T follicular helper cell (primary cell): Measurements from ENCODE around the gene PCSK2.

Experiments
- DNase-seq: peaks from one replicate; pipeline ENCODE4 v3.0.0-alpha.2; 2020; ENCODE audit warnings: low read depth

Gene PCSK2

DNA sequence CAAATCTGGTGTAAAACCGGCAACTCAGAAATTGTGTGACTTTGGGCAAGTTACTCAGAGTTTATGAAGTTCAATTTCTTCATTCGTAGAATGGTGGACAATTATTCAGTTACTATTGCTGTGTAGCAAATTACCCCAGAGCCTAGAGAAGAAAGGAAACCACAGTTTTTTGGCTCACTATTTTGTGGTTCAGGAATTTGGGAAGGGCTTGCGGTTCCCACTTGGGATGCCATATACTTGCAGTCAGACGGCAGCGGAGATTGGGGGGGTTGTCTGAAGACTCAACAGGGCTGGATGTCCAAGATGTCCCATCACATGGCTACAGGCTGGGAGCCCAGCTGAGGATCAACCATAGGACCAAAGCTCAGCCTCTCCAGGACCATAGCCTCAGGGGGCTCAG lies 108.1 kb downstream of the PCSK2 start:
- DNase-seq: no peak

DNA sequence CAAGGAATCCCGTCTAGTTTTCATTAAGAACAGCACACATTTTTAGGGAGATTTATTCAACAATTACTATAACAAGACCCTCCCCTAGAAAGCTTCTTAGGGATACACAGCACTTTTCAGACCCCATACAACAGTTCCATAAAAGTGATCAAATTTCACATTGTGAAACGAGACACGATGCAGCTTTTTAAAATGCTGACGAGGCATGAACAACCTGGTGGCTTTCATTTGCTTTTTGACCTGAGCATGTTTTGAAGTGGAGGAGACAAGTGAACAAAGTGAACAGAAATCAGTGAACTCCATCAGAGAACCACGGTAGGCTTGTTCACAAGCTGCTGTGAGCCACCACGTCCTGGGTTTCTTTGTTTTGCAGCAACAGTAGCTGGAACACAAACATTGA lies 112.2 kb downstream of the PCSK2 start:
- DNase-seq: no peak

DNA sequence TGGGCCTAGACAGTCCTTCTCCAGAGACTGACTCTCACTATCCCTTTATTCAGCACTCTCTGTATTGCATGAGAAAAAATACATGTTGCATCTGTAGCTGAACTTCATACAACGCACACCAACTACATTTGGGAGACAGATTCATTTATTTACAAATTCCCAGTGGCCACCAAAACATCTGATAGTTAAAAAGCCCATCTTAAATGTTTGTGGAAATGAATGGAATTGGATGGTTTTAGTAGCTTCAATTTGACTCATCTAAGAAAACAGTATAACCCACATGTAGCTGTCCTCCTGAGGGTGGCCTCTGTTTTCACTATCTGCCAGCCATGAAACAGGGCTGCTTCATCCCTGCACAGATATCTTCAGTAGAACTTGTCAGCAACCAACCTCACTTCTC lies 116.3 kb downstream of the PCSK2 start:
- DNase-seq: no peak

DNA sequence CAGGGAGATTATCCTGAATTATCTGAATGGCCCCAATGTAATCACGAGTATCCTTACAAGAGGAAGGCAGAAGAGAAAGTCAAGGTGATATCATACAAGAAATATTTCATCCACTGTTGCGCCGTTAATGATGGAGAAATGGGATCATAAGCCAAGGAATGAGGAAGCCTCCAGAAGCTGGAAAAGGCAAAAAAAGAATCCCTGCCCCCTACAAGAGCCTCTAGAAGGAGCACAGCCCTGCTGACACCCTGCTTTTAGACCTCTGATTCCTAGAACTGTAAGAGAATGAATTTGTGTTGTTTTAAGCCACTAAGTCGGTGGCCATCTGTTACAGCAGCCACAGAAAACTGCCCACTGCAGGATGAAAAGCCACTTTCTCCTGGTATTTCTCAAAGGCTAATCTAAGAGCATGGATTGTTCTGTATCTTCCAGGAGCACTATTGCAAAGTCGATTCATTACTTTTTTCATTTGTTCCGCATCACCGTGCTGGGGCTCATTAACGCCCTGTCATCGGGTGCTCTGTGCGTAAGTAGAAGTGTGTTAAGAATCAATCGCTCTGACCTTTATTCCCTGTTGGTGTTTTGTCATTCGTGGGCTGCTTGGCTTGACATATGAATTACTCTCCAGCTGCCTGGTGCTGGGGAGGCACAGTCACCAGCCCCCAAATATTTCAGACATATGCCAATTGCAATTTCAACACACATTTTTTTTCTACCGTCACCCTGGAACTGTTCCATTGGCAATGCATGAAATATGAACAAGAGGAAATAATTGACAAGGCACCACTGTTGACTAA lies 117.0 kb downstream of the PCSK2 start:
- DNase-seq: no peak

DNA sequence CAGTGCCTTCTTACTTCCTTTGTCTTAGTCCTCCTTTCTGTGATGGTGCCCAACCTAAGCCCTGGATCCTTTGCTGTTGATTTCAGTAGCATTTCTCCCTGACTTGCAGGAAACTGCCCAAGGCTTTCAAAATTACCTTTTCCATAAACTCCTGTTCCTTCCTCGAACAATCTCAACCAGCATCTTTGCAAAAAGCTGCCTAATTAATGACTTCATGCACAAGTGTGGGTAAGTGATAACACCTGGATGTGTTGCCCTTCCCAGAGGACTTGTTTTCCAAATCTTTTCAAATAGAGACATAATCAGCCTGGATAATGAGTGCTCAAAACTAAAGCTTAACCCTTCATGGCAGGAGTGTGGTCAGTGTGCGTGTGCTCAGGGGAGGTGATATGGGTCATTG lies 118.0 kb downstream of the PCSK2 start:
- no peak for DNase-seq

DNA sequence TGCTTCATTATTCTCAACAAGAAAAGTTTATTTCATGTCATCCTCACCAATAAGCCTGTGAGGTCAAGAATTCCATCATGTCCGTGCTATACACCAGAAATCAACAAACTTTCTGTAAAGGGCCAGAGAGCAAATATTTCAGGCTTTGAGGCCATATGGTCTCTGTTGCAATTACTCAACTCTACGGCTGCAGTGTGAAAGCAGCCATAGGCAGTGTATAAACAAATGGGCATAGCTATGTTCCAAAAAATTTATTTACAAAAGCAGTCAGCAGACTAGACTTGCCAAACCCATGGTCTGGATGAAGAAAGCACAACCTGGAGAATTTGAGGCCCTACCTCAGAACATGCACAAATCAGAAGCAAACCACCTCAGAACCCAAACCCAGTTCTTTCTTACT lies 118.5 kb downstream of the PCSK2 start:
- no peak for DNase-seq

DNA sequence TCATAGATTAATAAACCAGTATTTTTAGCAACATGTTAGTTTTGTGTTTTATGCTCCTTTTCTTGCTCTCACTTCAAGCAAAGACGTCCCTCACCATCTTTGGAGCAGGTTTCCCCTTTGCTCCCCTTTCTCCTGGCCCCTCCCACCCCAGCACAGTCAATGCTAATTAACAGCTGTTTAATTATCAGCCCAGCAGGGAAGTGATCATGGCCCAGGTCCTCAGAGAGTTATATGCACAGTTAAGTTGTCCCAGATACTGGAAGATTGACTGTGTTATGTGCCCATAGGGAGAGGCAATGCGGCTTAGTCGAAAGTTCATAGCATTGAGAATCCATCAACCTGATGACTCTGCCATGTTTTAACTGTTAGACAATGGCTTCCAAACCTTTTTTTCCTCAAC lies 123.5 kb downstream of the PCSK2 start:
- DNase-seq: no peak

DNA sequence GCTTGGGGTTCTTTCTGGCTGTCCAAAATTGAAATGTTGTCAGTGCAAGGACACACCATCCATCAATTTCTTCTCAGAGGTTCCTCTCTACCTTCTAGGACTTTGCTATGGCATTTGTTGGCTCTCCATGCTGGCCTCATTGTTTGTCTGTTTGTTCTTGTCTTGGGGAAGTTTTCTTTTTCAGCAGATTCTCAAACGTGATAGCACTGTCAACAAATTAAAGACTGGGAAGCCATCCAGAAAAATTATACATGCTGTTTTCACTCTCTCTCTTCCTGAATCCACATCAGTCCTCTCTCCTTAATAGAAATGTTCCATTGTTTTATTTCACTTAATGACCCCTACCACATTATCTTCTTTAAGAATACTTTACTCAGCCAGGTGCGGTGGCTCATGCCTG lies 130.4 kb downstream of the PCSK2 start:
- no peak for DNase-seq

DNA sequence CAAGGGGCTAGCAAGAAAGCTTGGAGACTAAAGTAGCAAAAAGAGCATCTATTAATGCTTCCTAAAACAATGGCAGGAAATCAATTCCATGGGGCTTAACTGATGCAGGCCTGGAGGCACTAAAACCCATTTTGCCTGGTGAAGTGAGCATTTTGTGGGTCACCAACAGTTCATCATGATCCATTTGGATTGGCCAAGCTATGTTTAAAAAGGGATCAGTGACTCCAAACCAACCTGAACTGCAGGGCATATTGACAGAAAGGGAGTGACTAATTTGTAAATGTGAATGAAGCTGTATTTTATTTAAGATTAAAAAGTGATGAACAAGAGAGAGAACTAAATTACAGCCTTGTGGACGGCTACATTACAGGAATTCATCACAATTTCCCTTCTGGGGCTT lies 132.0 kb downstream of the PCSK2 start:
- DNase-seq: no peak

DNA sequence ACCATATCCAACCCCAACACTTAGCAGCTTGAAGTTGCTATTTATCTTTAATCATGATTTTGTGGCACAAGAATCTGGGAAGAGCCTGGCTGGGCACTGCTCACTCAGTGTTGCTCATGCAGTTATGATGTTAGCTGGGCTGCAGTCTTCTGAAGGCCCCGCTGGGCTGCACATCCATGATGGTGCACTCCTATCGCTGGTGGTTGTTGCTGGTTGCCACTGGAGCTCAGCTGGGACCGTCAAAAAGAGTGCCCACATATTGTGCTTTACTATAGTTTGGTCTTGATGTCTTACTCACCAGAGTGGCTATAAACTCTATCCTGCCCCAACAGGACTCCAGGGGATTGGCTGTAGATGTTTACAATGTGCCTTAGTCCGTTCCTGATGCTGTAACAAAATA lies 137.8 kb downstream of the PCSK2 start:
- DNase-seq: no peak

DNA sequence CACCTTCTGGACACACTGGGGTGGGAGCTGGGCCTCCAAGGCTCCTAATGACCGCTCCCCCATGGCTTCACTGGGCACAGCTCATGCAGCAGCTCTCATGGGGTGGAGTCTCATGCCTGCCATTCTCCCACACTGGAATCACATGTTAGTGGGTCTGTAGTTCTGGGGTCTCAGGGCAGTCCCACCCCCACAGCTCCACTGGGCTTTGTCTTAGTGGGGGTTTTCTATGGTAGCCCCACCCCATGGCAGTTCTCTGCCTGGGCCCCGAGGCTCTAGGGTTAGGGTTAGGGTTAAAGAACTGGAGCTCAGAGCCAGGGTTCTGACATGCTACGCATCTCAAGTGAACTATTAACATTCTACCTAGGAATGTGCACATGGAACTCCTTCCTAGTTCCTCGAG lies 139.0 kb downstream of the PCSK2 start:
- DNase-seq: no peak

DNA sequence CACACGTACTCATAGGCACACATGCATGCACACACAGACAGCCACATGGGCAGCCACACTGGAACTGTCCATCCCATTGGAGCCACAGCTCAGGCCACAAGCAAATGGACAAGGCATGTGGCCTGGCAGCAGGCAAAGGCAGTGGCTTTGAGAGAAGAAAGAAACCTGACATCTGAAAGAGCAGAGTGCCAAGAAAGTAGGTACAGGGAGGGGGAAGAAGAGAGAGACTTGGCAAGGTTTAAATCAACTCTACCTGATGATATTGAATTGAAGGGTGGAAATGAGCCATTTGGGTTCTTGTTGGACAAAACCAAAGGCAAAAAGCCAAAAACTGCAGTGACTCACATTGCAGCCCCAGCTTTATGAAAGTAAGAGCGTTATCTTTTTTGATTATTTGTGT lies 142.7 kb downstream of the PCSK2 start:
- no peak for DNase-seq

DNA sequence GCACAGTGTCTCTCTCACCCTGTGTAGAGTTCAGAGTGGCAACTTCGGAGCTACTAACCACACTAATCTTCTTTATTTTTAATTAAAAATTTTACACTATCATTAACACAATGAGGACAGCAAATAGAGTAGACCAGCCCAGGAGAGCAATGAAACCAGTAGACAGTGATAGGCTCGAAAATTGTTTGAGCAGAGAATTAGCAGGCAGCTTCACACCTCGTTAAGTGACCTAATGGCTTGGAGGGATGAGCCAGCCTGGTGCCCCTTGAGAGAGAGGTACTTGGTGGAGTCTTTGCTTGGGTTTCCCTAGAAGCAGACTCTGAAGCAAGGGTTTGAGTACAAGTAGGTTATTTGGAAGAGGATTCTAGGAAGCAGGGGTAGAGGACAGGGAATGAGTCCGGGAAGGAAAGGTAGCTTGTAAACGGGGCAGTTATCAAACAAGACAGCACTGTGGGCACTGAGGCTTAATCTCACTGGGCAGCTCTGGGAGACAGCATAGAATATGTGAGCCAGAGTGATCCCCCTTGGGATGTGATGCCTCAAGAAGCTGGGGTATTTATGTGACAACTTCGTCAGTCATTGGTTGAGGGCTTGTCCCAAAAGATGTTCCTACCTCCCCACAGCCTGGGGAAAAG lies 146.1 kb downstream of the PCSK2 start:
- no peak for DNase-seq

DNA sequence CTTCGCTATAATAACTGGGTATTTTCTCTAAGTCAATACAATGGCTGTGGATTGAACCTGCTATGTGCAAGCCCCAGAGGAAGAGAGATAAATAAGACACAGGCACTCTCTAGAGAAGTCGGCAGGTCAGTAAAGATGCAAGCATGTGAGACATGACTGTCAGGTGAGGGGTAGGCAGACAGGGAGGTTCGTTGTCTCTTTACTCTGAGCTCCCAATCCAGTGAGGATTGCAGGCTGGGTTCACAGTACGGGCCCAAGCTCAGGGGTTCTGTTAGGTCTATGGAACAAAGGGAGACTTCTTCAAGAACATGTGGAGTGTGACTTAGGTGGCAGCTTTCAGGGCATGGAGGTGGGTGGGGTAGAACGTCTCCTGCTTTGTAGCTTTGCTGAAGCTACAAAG lies 147.2 kb downstream of the PCSK2 start:
- no peak for DNase-seq

DNA sequence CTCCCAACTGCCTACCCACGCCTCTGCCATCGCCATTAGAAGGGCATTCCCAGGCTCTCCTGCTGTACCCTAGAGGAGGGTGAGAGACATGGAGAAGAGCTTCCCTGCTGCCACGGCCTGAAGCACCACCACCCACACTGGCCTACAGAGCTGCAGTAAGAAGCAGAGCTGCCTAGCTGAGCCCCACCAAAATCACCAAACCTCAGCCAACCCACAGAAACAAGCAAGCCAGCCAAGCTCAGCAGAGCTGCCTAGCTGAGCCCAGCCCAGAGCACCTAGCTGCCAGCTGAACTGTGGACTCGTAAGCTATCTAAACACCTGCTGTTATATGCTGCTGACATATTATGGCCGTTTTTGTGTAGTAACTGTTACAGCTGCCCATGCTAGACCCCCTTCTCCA lies 149.2 kb downstream of the PCSK2 start:
- DNase-seq: no peak

DNA sequence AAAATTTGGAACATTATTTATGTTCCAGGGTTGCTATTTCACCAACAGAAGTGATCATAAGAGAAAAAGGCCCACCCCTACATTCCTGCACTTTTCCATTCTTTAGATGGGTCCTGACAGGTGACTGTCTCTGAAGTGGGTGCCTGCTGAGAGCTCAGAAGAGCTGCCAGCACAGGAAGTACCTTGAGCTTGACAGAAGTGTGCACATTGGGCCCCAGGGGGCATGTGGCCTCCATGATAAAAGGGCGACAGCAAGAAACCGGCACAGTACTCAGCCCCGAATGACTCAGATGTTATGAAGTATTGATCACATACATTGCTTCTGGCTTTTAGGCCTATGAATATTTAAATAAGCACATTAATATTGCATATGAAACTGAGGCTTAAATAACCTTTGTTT lies 150.4 kb downstream of the PCSK2 start:
- DNase-seq: no peak

DNA sequence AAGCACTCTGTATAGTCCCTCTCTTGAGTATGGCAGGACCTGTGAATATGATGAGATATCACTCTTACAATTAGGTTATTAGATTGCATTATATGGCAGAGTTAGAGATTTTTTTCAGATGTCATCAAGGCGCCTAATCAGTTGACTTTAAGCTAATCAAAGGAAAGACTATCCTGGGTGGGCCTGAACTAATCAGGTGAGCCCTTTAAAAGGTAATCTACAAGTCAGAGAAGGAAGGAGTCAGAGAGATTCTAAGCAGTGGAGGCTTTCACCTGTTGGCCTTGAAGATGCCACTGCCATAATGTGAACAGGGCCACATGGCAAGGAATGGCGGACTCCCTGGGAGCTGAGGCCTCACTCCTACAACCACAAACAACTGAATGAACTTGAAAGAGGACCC lies 152.8 kb downstream of the PCSK2 start:
- DNase-seq: no peak

DNA sequence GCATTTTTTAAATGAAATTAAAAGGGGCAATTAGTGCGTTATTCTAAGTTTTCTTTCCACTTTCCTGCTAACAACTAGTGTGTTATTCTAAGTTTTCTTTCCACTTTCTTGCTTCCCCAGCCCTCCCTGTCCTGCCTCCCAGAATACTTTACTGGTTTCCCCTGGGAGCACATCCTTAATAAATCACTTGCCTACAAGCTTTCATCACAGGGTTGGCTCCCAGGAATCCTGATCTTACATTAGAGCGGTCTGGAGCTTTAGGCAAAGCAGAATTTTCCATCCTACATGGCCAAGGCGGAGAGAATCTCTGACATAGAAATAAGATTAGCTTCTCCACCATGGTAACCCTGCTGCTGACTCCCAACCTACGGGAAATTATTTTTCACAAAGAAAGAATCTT lies 154.0 kb downstream of the PCSK2 start:
- no peak for DNase-seq

DNA sequence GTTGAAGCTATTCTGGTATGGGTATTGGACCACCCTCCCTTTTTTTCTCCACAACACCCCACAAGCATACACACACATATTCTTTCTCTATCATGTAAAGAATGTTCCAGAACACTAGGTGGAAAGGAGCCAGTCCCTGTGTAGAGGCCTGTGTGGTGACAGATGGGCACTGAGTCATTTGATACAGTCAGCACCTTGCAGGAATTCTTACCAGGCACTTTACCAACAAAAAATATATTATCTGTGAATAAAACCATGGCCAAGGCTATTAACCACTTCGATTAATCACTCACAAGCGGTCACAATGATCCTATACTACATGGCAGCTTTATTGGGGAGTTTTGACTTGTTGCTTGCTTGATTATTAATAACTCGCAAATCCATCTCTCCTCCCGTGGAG lies 154.9 kb downstream of the PCSK2 start:
- no peak for DNase-seq

DNA sequence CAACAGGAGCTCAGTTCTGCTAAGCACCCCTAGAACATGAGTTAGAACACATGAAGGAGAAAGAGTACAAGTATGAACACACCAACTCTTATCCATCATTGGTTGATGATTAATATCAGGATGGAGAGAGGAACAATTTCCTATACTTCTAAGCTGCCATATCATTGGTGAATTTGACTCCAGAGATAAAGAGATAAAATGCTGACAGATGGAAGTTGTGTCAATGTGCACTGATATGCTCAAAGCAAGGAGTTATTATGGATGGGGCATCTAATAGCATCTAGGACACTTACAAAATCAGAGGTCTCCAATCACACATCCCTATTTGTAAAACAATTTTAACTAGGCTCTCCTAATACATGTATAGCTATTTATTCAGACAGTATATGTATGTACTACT lies 159.0 kb downstream of the PCSK2 start:
- no peak for DNase-seq

DNA sequence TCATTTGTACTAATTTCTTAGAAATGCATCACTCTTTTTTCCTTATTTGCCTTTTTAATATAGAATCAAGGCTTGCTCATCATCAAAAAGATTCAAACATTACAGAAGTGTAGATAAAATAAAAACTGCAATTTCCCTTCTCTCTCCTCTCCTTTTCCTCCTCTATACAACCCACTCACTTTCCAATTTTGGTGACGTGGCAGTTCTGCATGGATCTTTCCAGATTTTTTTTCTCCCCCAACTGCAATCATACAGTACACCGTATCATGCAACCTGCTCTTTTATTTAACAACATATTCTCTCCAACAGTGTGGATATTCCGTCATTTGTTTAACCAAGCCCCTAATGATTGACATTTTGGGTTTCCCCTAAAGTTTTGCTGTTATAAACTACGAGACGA lies 163.8 kb downstream of the PCSK2 start:
- no peak for DNase-seq

DNA sequence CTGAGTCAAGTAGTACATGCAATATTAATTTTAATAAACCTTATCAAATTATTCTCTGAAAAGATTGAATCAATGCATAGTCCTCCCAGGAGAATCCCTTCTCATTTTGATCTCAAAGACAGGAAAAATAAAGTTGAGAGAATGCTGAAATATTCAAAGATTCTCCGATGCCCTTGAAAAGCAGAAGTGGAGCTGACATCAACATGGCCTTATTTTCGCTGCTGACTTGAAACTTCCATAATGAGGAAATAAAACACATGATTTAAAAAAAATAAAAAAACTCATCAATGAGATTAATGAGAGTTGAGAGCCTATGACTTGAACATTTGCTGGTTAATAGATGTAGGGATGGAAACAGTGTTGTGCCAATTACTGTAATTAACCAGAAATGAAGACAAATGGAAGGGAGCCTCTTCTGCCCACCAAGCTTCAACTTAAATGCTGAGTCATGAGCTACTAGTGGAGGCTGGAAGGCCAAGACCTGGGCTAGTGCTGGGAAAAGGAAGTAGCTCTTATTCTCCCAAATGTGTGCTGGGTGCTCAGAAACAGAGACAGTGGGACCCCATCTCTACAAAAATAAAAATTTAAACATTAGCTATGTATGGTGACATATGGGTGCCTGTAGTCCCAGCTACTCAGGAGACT lies 164.4 kb downstream of the PCSK2 start:
- no peak for DNase-seq

DNA sequence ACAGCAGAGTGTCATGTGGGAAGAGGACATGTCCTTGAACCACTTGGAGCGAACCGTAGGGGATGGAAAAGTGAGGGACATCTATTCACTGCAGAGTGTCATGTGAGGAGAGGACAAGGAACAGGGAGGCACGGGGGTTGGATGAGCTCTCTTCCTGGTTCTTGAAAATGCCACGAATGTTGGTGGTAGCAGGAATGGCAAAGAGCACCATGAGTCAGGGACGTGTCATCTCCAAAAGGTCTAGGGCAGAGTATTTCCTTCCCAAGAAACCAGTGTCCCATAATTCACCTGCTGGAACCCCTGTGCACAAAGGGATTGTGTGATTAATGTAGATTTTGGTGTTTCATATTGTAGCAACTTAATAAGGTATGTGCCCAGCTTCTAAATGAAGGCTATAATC lies 167.6 kb downstream of the PCSK2 start:
- DNase-seq: no peak

DNA sequence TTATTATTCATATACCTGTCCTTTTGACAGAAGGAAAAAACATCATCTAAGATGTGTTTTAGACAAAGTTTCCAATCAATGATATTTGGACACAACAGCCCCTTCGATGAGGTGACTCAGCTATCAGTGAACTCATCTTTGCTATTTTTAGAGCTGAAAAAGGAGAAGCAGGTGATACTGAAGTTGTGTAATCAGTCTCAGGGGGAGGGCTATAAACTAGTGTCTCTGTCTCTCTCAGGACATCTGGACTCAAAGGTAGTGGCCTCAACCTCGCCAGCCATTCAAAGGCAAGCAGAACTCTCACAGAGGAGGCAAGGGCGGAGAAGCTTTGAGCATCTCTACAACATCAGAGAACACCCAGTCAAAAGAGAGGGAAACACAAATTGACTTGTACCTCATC lies 168.9 kb downstream of the PCSK2 start:
- DNase-seq: no peak
